A549 (cell line): Measurements from ENCODE around the gene LCN15.

Experiments used
- CHD4 ChIP-seq: fragments of 200-600 bp; sonication (generic); IDR thresholded peaks from 2 replicates; pipeline ENCODE4 v1.6.1; 2016; ENCODE audit warnings: antibody characterized with exemption, mild to moderate bottlenecking, borderline replicate concordance
- CTCF ChIP-seq: fragments of >200 bp; sonication (Bioruptor Twin); formaldehyde crosslinking; IDR thresholded peaks from 3 replicates; pipeline ENCODE4 v1.5.1; 2016
- EP300 ChIP-seq, 2 experiments: fragments of >200 bp; sonication (Bioruptor Twin); formaldehyde crosslinking; IDR thresholded peaks; 2 replicates in 1 of 2; 3 replicates in 1 of 2; pipeline ENCODE4 v1.6.1; 2016 to 2017
- JUNB ChIP-seq: fragments of >200 bp; sonication (Bioruptor Twin); formaldehyde crosslinking; IDR thresholded peaks from 2 replicates; pipeline ENCODE4 v1.6.1; 2016
- PBX3 ChIP-seq: IDR thresholded peaks from 2 replicates; pipeline ENCODE4 v1.6.1; 2012
- PHF8 ChIP-seq: fragments of 200-600 bp; sonication (generic); IDR thresholded peaks from 2 replicates; pipeline ENCODE4 v1.6.1; 2016; ENCODE audit warnings: low read depth, mild to moderate bottlenecking, antibody characterized with exemption, moderate library complexity, borderline replicate concordance
- POLR2A ChIP-seq: IDR thresholded peaks from 2 replicates; pipeline ENCODE4 v1.6.1; 2012; ENCODE audit warnings: mild to moderate bottlenecking, low read length
- REST ChIP-seq: fragments of 200-600 bp; sonication (generic); IDR thresholded peaks from 2 replicates; pipeline ENCODE4 v1.6.1; 2016; ENCODE audit warnings: antibody characterized with exemption, mild to moderate bottlenecking, moderate library complexity
- RNF2 ChIP-seq: fragments of 200-600 bp; sonication (generic); IDR thresholded peaks from 2 replicates; pipeline ENCODE4 v1.6.1; 2016; ENCODE audit warnings: low read depth, mild to moderate bottlenecking, antibody characterized with exemption, moderate library complexity, borderline replicate concordance
- SMC3 ChIP-seq: fragments of >200 bp; sonication (Bioruptor Twin); formaldehyde crosslinking; IDR thresholded peaks from 3 replicates; pipeline ENCODE4 v1.6.1; 2018; ENCODE audit warnings: inconsistent platforms
- ZSCAN20 ChIP-seq: fragments of 250-450 bp; sonication (Bioruptor Pico); IDR thresholded peaks from 2 replicates; pipeline ENCODE4 v1.8.0; 2022; ENCODE audit warnings: mild to moderate bottlenecking, moderate library complexity

- TF ChIP-seq PHF8 (no peak), JUNB (no peak), CTCF (0 out of 3 replicates have a peak, but pooled peaks have one; percentile 4), CHD4 (no peak), POLR2A (no peak), REST (no peak), EP300 (IDR thresholded peaks at IDR 0.05) (no peak), RNF2 (no peak), PBX3 (no peak), ZSCAN20 (CRISPR knock-in tag) (no peak), SMC3 (no peak)
These were observed 43.9 kb upstream of the LCN15 start for GRCh38 chr9:136808075-136808805.
